Mesendoderm (in vitro differentiated cells): ENCODE measurements around the gene SYNJ2.

Experiments
- DNase-seq: peaks from one replicate; pipeline ENCODE4 v3.0.0; 2013
- H2AK5ac ChIP-seq: 2 replicates; pipeline ENCODE4 v1.6.1; 2013; ENCODE audit warnings: low read length, inconsistent platforms
- H2BK120ac ChIP-seq: 2 replicates; pipeline ENCODE4 v1.6.1; 2013; ENCODE audit warnings: low read depth, mild to moderate bottlenecking, low read length, moderate library complexity, mixed read lengths
- H2BK15ac ChIP-seq: replicated peaks from 2 replicates; pipeline ENCODE4 v1.6.1; 2013; ENCODE audit warnings: low read depth, mild to moderate bottlenecking, moderate library complexity
- H2BK5ac ChIP-seq: 2 replicates; pipeline ENCODE4 v1.6.1; 2013; ENCODE audit warnings: low read length, inconsistent platforms
- H3K18ac ChIP-seq: 2 replicates; pipeline ENCODE4 v1.6.1; 2013; ENCODE audit warnings: mild to moderate bottlenecking, low read length, mixed read lengths
- H3K23ac ChIP-seq: one replicate; pipeline ENCODE4 v1.6.1; 2013; ENCODE audit warnings: low read length
- H3K27ac ChIP-seq: 2 replicates; pipeline ENCODE4 v1.5.1; 2013; ENCODE audit warnings: low read depth, mild to moderate bottlenecking, inconsistent platforms, low read length, moderate library complexity
- H3K27me3 ChIP-seq: 2 replicates; pipeline ENCODE4 v1.6.1; 2013; ENCODE audit warnings: low read length, control low read depth, mild to moderate bottlenecking, inconsistent platforms; ENCODE audit not compliant: insufficient read depth, poor library complexity
- H3K36me3 ChIP-seq: 2 replicates; pipeline ENCODE4 v1.6.1; 2013; ENCODE audit warnings: low read length, inconsistent platforms; ENCODE audit not compliant: control insufficient read depth, insufficient read depth
- H3K4ac ChIP-seq: one replicate; pipeline ENCODE4 v1.6.1; 2013; ENCODE audit warnings: low read depth, mild to moderate bottlenecking, low read length, moderate library complexity
- H3K4me1 ChIP-seq: 2 replicates; pipeline ENCODE4 v1.6.1; 2013; ENCODE audit warnings: low read depth, low read length, inconsistent platforms; ENCODE audit not compliant: control insufficient read depth
- H3K4me2 ChIP-seq: 2 replicates; pipeline ENCODE4 v1.6.1; 2013; ENCODE audit warnings: low read length
- H3K4me3 ChIP-seq: 2 replicates; pipeline ENCODE4 v1.5.1; 2013; ENCODE audit warnings: mild to moderate bottlenecking, low read length
- H3K56ac ChIP-seq: one replicate; pipeline ENCODE4 v1.6.1; 2013; ENCODE audit warnings: low read length
- H3K79me1 ChIP-seq: 2 replicates; pipeline ENCODE4 v1.6.1; 2013; ENCODE audit warnings: low read length, inconsistent platforms
- H3K79me2 ChIP-seq: 2 replicates; pipeline ENCODE4 v1.6.1; 2013; ENCODE audit warnings: mild to moderate bottlenecking, low read length; ENCODE audit not compliant: control insufficient read depth, insufficient read depth
- H3K9ac ChIP-seq: 2 replicates; pipeline ENCODE4 v1.6.1; 2013; ENCODE audit warnings: low read length, inconsistent platforms
- H4K5ac ChIP-seq: one replicate; pipeline ENCODE4 v1.6.1; 2013; ENCODE audit warnings: low read length
- H4K8ac ChIP-seq: one replicate; pipeline ENCODE4 v1.6.1; 2013; ENCODE audit warnings: low read depth, mild to moderate bottlenecking, control low read depth, low read length, moderate library complexity
- WGBS: extraction: QIAGEN DNeasy Blood & Tissue Kit; methylation state at CpG from one replicate; pipeline ENCODE4 v1.1.7; 2013; ENCODE audit warnings: low lambda C conversion rate, missing lambda C conversion rate; ENCODE audit not compliant: insufficient coverage; ENCODE audit errors: extremely low coverage; 5-methylcytosine and 5-hydroxymethylcytosine counted together

SYNJ2 gene

GRCh38 chr6:158026901-158027589 lies 45.4 kb downstream of the SYNJ2 start:
- Histone ChIP-seq H3K36me3 (no peaks in the 10 kb centered on the region), H3K18ac (no peak overlapping the region), H3K27me3 (no peaks in the 10 kb centered on the region), H3K56ac (no peak overlapping the region), H3K79me1 (no peaks in the 10 kb centered on the region), H3K4ac (no peak overlapping the region), H3K79me2 (no peaks in the 10 kb centered on the region), H4K8ac (no peak overlapping the region), H3K4me1 (peaks cover 3% of the 10 kb centered on the region), H3K27ac (no peak overlapping the region), H4K5ac (no peak overlapping the region), H2BK5ac (no peak overlapping the region), H3K4me2 (no peak overlapping the region), H3K4me3 (no peak overlapping the region), H2BK15ac (no peak overlapping the region), H3K9ac (no peak overlapping the region), H2AK5ac (no peak overlapping the region), H3K23ac (no peak overlapping the region), H2BK120ac (no peak overlapping the region)
- no CpG with 5 or more reads among the region's 23 CpGs for WGBS
- no peak for DNase-seq

DNA sequence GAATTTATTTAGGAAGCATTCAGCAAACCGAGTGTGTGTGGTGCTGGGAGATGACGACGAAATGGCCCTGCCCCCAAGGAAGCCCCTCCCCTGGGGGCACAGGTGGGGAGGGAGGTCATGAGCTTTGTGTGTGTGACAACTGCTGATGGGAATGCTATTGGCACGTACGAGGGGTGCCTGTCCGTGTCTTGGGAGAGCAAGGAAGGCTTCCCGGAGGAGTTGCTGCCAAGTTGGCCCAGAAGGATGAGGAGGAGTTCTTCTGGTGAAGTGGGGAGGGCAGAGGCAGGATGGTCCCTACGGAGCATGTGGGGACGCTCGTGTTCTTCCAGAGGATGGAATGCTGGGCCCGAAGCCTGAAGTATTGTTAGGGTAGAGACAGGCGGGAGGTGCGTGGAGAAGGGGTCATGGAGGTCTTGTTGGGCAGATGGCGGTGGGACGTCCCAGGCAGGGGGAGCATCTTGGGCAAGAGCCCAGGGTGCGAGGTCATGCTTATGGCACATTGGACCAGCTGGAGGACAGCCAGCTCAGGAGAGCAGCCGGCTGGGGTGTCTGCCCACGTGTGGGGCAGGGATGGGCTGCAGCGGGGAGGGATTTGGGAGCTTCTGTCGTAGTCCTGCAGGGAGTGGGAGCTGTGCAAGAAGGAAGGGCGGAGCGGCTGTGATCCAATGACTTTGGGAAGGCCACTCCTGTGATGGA lies 46.1 kb downstream of the SYNJ2 start:
- no peak overlapping the region for H4K8ac ChIP-seq
- H3K27ac ChIP-seq: no peak overlapping the region
- H2BK120ac ChIP-seq: no peak overlapping the region
- no peaks in the 10 kb centered on the region for H3K36me3 ChIP-seq
- H3K4me3 ChIP-seq: no peak overlapping the region
- H3K9ac ChIP-seq: no peak overlapping the region
- no peaks in the 10 kb centered on the region for H3K79me2 ChIP-seq
- no peak overlapping the region for H3K4me2 ChIP-seq
- no peak overlapping the region for H2AK5ac ChIP-seq
- peaks cover 3% of the 10 kb centered on the region for H3K4me1 ChIP-seq
- no peak overlapping the region for H3K18ac ChIP-seq
- H3K4ac ChIP-seq: no peak overlapping the region
- no peak overlapping the region for H2BK5ac ChIP-seq
- H2BK15ac ChIP-seq: no peak overlapping the region
- H3K23ac ChIP-seq: no peak overlapping the region
- H3K27me3 ChIP-seq: no peaks in the 10 kb centered on the region
- peak; percentile 64 for DNase-seq
- no peaks in the 10 kb centered on the region for H3K79me1 ChIP-seq
- WGBS: no CpG with 5 or more reads among the region's 22 CpGs
- H3K56ac ChIP-seq: peak overlapping the region; percentile 12
- no peak overlapping the region for H4K5ac ChIP-seq

DNA sequence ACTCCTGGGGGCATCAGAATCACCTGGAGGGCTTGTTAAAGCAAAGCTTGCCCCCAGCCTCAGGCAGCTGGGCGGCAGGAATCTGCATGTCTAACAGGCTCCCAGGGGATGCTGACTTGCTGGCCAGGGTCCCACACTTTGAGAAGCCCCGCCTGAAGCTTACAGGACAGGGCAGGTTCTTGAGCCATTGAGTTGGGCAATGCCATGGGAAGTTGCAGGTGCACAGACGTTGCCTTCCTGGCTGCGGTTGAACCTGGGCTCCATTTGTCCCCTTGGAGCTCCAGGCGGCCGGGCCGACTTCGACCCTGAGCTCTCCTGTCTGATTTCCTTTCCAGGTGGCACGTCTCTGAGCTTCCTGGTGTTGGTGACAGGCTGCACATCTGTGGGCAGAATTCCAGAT lies 46.8 kb downstream of the SYNJ2 start:
- H3K9ac ChIP-seq: no peak overlapping the region
- H3K56ac ChIP-seq: no peak overlapping the region
- no peak overlapping the region for H2BK15ac ChIP-seq
- no peak overlapping the region for H4K5ac ChIP-seq
- H3K18ac ChIP-seq: no peak overlapping the region
- DNase-seq: no peak
- no peak overlapping the region for H2AK5ac ChIP-seq
- no peaks in the 10 kb centered on the region for H3K79me2 ChIP-seq
- no peaks in the 10 kb centered on the region for H3K79me1 ChIP-seq
- H3K27me3 ChIP-seq: no peaks in the 10 kb centered on the region
- H3K23ac ChIP-seq: no peak overlapping the region
- H3K4me3 ChIP-seq: no peak overlapping the region
- no peak overlapping the region for H2BK120ac ChIP-seq
- H3K36me3 ChIP-seq: no peaks in the 10 kb centered on the region
- WGBS: no CpG with 5 or more reads among the region's 9 CpGs
- H2BK5ac ChIP-seq: no peak overlapping the region
- H4K8ac ChIP-seq: no peak overlapping the region
- no peak overlapping the region for H3K27ac ChIP-seq
- H3K4ac ChIP-seq: no peak overlapping the region
- H3K4me1 ChIP-seq: peaks cover 3% of the 10 kb centered on the region
- no peak overlapping the region for H3K4me2 ChIP-seq

GRCh38 chr6:158028876-158029275 lies 47.2 kb downstream of the SYNJ2 start:
- Histone ChIP-seq H4K8ac (no peak overlapping the region), H2BK120ac (no peak overlapping the region), H2AK5ac (no peak overlapping the region), H3K4ac (no peak overlapping the region), H4K5ac (no peak overlapping the region), H2BK5ac (no peak overlapping the region), H3K27me3 (no peaks in the 10 kb centered on the region), H3K4me1 (peaks cover 3% of the 10 kb centered on the region), H3K27ac (no peak overlapping the region), H3K79me1 (no peaks in the 10 kb centered on the region), H3K18ac (no peak overlapping the region), H3K79me2 (no peaks in the 10 kb centered on the region), H3K4me3 (no peak overlapping the region), H3K4me2 (no peak overlapping the region), H3K9ac (no peak overlapping the region), H3K23ac (no peak overlapping the region), H2BK15ac (no peak overlapping the region), H3K36me3 (no peaks in the 10 kb centered on the region), H3K56ac (no peak overlapping the region)
- DNase-seq: no peak
- WGBS: no CpG with 5 or more reads among the region's 8 CpGs

DNA sequence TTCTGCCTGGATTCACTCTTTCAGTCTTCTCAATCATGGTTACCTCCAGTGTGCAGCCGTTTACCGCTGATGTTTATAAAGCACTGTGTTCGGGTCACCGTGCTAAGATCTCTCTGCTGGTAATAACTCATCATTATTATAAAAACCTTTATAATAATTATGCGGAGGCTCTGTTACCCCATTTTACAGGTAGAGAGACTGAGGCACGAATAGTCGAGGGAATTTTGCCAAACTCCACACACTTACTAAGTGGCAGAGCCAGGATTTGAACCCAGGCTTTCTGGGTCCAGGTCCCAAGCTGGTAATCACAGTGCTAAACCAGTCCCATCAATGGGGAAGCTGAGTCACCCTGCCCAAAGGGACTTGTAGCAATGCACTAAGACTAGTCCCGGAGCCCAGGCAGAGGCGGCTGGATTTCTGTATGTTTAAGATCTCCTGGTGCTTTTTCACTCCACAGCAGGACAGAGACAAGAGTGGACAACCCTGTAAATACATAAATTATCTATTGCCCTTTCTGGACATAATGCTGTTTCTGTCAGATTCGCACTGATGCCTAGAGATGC lies 48.1 kb downstream of the SYNJ2 start:
- no peak overlapping the region for H2BK120ac ChIP-seq
- no peaks in the 10 kb centered on the region for H3K79me1 ChIP-seq
- no CpG with 5 or more reads among the region's 10 CpGs for WGBS
- no peak overlapping the region for H4K5ac ChIP-seq
- no peak overlapping the region for H3K4me3 ChIP-seq
- no peaks in the 10 kb centered on the region for H3K79me2 ChIP-seq
- peaks cover 3% of the 10 kb centered on the region for H3K4me1 ChIP-seq
- no peak for DNase-seq
- no peak overlapping the region for H3K9ac ChIP-seq
- H3K56ac ChIP-seq: no peak overlapping the region
- H3K23ac ChIP-seq: no peak overlapping the region
- H3K36me3 ChIP-seq: no peaks in the 10 kb centered on the region
- H2BK5ac ChIP-seq: no peak overlapping the region
- no peak overlapping the region for H3K18ac ChIP-seq
- no peak overlapping the region for H2BK15ac ChIP-seq
- no peak overlapping the region for H4K8ac ChIP-seq
- no peaks in the 10 kb centered on the region for H3K27me3 ChIP-seq
- no peak overlapping the region for H3K4me2 ChIP-seq
- no peak overlapping the region for H2AK5ac ChIP-seq
- H3K27ac ChIP-seq: no peak overlapping the region
- no peak overlapping the region for H3K4ac ChIP-seq
